HCEC 1CT (cell line): ENCODE results near the gene IDH3A.

Source experiments
- DNase-seq: peaks from one replicate; pipeline ENCODE4 v3.0.0-alpha.2; 2017

The IDH3A gene

GRCh38 chr15:78168608-78169007 is 19.4 kb downstream of the IDH3A start:
- DNase-seq = no peak

- DNase-seq = no peak
Measured at GRCh38 chr15:78170848-78171773, 21.9 kb downstream of the IDH3A start.

- DNase-seq = no peak
Measured at GRCh38 chr15:78171864-78172472, 22.8 kb downstream of the IDH3A start.

- DNase-seq = no peak
Measured at GRCh38 chr15:78174401-78174800, 25.2 kb downstream of the IDH3A start.

- DNase-seq = no peak
Measured at GRCh38 chr15:78175330-78175729, 26.2 kb downstream of the IDH3A start.

GRCh38 chr15:78177447-78177873 is 28.3 kb downstream of the IDH3A start:
- no peak for DNase-seq

GRCh38 chr15:78178064-78178463 is 28.9 kb downstream of the IDH3A start:
- no peak for DNase-seq

- no peak for DNase-seq
Measured at GRCh38 chr15:78179286-78179840, 30.2 kb downstream of the IDH3A start.

- DNase-seq = no peak
Measured at GRCh38 chr15:78179906-78180305, 30.7 kb downstream of the IDH3A start.

GRCh38 chr15:78182336-78182700 is 33.2 kb downstream of the IDH3A start:
- no peak for DNase-seq

GRCh38 chr15:78182821-78183220 is 33.7 kb downstream of the IDH3A start:
- no peak for DNase-seq

GRCh38 chr15:78192826-78193594 is 43.8 kb downstream of the IDH3A start:
- DNase-seq = no peak

- no peak for DNase-seq
Measured at GRCh38 chr15:78193731-78194567, 44.8 kb downstream of the IDH3A start.

- DNase-seq = no peak
Measured at GRCh38 chr15:78194568-78194925, 45.4 kb downstream of the IDH3A start.

- DNase-seq = no peak
Measured at GRCh38 chr15:78195735-78196201, 46.6 kb downstream of the IDH3A start.

GRCh38 chr15:78197632-78198031 is 48.5 kb downstream of the IDH3A start:
- no peak for DNase-seq

- no peak for DNase-seq
Measured at GRCh38 chr15:78200276-78200930, 51.2 kb downstream of the IDH3A start.

- DNase-seq = no peak
Measured at GRCh38 chr15:78201281-78202190, 52.4 kb downstream of the IDH3A start.

- DNase-seq = no peak
Measured at GRCh38 chr15:78203346-78204225, 54.4 kb downstream of the IDH3A start.
